PC-9 (cell line): ENCODE measurements around the gene ROBO4.

Experiments
- CTCF ChIP-seq: fragments of 200-600 bp; sonication (generic); conservative IDR thresholded peaks from 2 replicates; pipeline ENCODE4 v1.6.1; 2017; ENCODE audit warnings: mixed run types, antibody characterized with exemption, mild to moderate bottlenecking, moderate library complexity
- EZH2 ChIP-seq: fragments of 200-600 bp; sonication (generic); IDR thresholded peaks from 2 replicates; pipeline ENCODE4 v1.8.0; 2017; ENCODE audit warnings: antibody characterized with exemption, low read depth

- TF ChIP-seq CTCF (no peak), EZH2 (no peak)
These were observed 48.2 kb upstream of the ROBO4 start for GRCh38 chr11:124945826-124946225.
